Endothelial cell of umbilical vein (primary cell): ENCODE data around the gene MAML1.

ENCODE experiments used
- CTCF ChIP-seq, 2 donors: IDR thresholded peaks; 1 replicate in 1 of 2; 2 replicates in 1 of 2; pipeline ENCODE4 v1.5.1; 2011; ENCODE audit warnings: low read length in 2 of 2, mild to moderate bottlenecking in 2 of 2, moderate library complexity in 2 of 2, control low read depth in 1 of 2, inconsistent platforms in 1 of 2, low read depth in 1 of 2; ENCODE audit not compliant: insufficient read depth in 1 of 2; ENCODE audit errors: extremely low read depth in 1 of 2
- MYC ChIP-seq: IDR thresholded peaks from one replicate; pipeline ENCODE4 v1.6.1; 2011; ENCODE audit warnings: mild to moderate bottlenecking, low read depth, low read length

GRCh38 chr5:179780362-179780761 is 47.7 kb downstream of the MAML1 start:
- TF ChIP-seq MYC (no peak), CTCF (IDR thresholded peaks at IDR 0.05; ENCODE audit: extremely low read depth in 1 of 2, insufficient read depth in 1 of 2, low read depth in 1 of 2, low read length in 2 of 2) (no peak)
